Mucosa of descending colon (tissue), 3 donors: ENCODE measurements around the gene PPP1R3F. TPM values are rescaled to one million over a fixed set of nuclear protein-coding genes. Genes with fewer than 3 reads are reported as not detected.

Experiments
- ATAC-seq: fragments of 200-7000 bp; cut with Tn5 transposase; one replicate; pipeline ENCODE4 v1.9.1; 2020; ENCODE audit warnings: mild to moderate bottlenecking, moderate library complexity
- DNase-seq, 3 donors: peaks; one replicate each; pipeline ENCODE4 v3.0.0-alpha.2; 2020
- H3K36me3 ChIP-seq: fragments of 200-600 bp; one replicate; pipeline ENCODE4 v1.8.0; 2021; ENCODE audit warnings: low read depth, mild to moderate bottlenecking
- H3K4me1 ChIP-seq: fragments of 200-600 bp; one replicate; pipeline ENCODE4 v1.8.0; 2021; ENCODE audit warnings: low read depth, mild to moderate bottlenecking
- H3K4me3 ChIP-seq: fragments of 200-600 bp; one replicate; pipeline ENCODE4 v1.8.0; 2021; ENCODE audit warnings: mild to moderate bottlenecking
- H3K9me3 ChIP-seq: fragments of 200-600 bp; one replicate; pipeline ENCODE4 v1.8.0; 2021; ENCODE audit warnings: mild to moderate bottlenecking
- CTCF ChIP-seq: fragments of 200-600 bp; IDR thresholded peaks from one replicate; pipeline ENCODE4 v1.8.0; 2022; ENCODE audit warnings: antibody characterized with exemption, mild to moderate bottlenecking
- intact Hi-C, 2 donors: fragments of 100-400 bp; cut with DNase I in 1 of 2; cut with micrococcal nuclease in 1 of 2; formaldehyde crosslinking; loops; one replicate each; pipeline versions ENCODE4 v1.11.0 to v1.11.1; 2022; cut with DNase I, micrococcal nuclease
- total RNA-seq, 3 donors: library from RNA; stranded (reverse); fragmentation: NEBNext Ultra II Directional in 2 of 3; extraction: Animal tissue kit (Norgen Biotek cat#: 25700) in 2 of 3; gene quantifications; one replicate each; pipeline versions ENCODE4 v1.2.1 to v1.2.4, GENCODE V29; 2021 to 2023
- donor health status: DM: no; HTN: no; CAD: no; lungs with moderate emphysema.
- donor health status: DM: no; HTN: no; CAD: no.
- donor health status: DM: no; HTN: yes; CAD: no.

Gene PPP1R3F
- total RNA-seq, 3 donors from 2014 or later: 2.3 to 8.3 (median 3.0) TPM

GRCh38 chrX:49233887-49234555, 35.6 kb upstream of the PPP1R3F start:
- ATAC-seq (no peak), DNase-seq (no peak)
- no peaks in the 10 kb centered on the region for H3K4me1 ChIP-seq
- no peaks in the 10 kb centered on the region for H3K36me3 ChIP-seq
- intact Hi-C loops: no loop called here
- no peaks in the 10 kb centered on the region for H3K9me3 ChIP-seq
- H3K4me3 ChIP-seq: no peak overlapping the region
- no peak for TF ChIP-seq CTCF

GRCh38 chrX:49237060-49237459, 32.5 kb upstream of the PPP1R3F start:
- ATAC-seq (peak; percentile 15), DNase-seq (no peak)
- no peak for TF ChIP-seq CTCF
- intact Hi-C loops: no loop called here
- Histone ChIP-seq H3K4me3 (no peak overlapping the region), H3K4me1 (no peaks in the 10 kb centered on the region), H3K36me3 (no peaks in the 10 kb centered on the region), H3K9me3 (no peaks in the 10 kb centered on the region)

- DNase-seq (no peak), ATAC-seq (no peak)
- TF ChIP-seq CTCF: no peak
- Histone ChIP-seq H3K4me3 (no peak overlapping the region), H3K36me3 (no peaks in the 10 kb centered on the region), H3K9me3 (no peaks in the 10 kb centered on the region), H3K4me1 (no peaks in the 10 kb centered on the region)
- intact Hi-C loops: no loop called here
These were observed 30.9 kb upstream of the PPP1R3F start for GRCh38 chrX:49238735-49239134.

- no peak for TF ChIP-seq CTCF
- no peak overlapping the region for H3K4me3 ChIP-seq
- no peak for ATAC-seq
- DNase-seq: no peak
- no peaks in the 10 kb centered on the region for H3K9me3 ChIP-seq
- no peaks in the 10 kb centered on the region for H3K36me3 ChIP-seq
- intact Hi-C loops: no loop called here
- no peaks in the 10 kb centered on the region for H3K4me1 ChIP-seq
These were observed 27.0 kb upstream of the PPP1R3F start for GRCh38 chrX:49242545-49243066.

GRCh38 chrX:49243166-49243565, 26.4 kb upstream of the PPP1R3F start:
- intact Hi-C loops: no loop called here
- no peak for ATAC-seq
- no peak overlapping the region for H3K4me3 ChIP-seq
- H3K4me1 ChIP-seq: no peaks in the 10 kb centered on the region
- no peaks in the 10 kb centered on the region for H3K36me3 ChIP-seq
- TF ChIP-seq CTCF: no peak
- no peaks in the 10 kb centered on the region for H3K9me3 ChIP-seq
- DNase-seq: no peak

GRCh38 chrX:49244207-49244606, 25.4 kb upstream of the PPP1R3F start:
- DNase-seq: no peak
- H3K9me3 ChIP-seq: no peaks in the 10 kb centered on the region
- no peaks in the 10 kb centered on the region for H3K36me3 ChIP-seq
- no peak for ATAC-seq
- intact Hi-C loops: no loop called here
- no peaks in the 10 kb centered on the region for H3K4me1 ChIP-seq
- no peak overlapping the region for H3K4me3 ChIP-seq
- TF ChIP-seq CTCF: no peak
